Cerebellar cortex (tissue), 1 donor: ENCODE results near the gene SH2D1B.
A peak's percentile ranks its signal among the peaks of the same experiment; 100 is the strongest.
"Not testable (repeated sequence)": the region's sequence is repeated elsewhere in the genome, so short reads cannot be mapped to it uniquely, and the experiment has no call there.

Experiments
- DNase-seq: peaks from one replicate; pipeline ENCODE4 v3.0.0-alpha.2; 2015; ENCODE audit warnings: low spot score

Gene SH2D1B

DNA sequence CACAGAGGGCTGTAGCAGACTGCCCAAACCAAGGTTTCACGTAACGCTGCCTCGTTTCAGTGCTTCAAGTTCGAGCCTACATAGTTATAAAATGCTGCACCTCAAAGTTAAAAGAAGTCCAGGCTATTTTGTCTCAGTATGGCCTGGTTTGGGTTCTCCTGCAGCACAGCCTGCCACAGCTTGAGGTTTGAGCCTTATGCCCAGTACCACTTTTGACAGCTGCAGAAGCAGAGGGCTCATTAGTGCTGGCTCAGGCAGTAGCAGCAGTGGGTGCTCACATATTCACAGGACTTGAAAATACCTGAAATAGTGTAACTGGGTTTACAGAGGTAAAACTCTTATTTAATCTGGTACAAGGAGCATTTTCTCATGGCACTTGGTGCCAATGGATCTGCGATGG, 50.6 kb downstream of the SH2D1B start:
- DNase-seq = peak; percentile 14

DNA sequence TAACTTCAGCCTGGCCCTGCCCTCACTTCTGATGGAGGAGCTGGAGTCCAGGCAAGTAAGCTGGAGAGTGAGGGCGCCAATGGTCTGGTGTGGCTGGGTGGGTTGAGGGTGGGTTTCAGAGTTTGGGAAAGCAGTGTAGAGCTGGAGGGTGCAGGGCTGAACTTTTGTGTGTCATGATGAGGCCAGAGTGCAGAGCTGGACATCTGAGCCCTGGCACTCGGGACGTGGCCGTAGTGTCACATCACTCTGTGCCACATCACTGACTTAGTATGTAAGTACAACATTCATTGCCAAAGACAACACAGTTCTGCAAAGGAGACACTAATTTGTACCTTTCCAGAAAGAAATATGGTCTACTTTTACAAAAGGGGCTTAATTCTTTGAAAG, 51.1 kb downstream of the SH2D1B start:
- no peak for DNase-seq

DNA sequence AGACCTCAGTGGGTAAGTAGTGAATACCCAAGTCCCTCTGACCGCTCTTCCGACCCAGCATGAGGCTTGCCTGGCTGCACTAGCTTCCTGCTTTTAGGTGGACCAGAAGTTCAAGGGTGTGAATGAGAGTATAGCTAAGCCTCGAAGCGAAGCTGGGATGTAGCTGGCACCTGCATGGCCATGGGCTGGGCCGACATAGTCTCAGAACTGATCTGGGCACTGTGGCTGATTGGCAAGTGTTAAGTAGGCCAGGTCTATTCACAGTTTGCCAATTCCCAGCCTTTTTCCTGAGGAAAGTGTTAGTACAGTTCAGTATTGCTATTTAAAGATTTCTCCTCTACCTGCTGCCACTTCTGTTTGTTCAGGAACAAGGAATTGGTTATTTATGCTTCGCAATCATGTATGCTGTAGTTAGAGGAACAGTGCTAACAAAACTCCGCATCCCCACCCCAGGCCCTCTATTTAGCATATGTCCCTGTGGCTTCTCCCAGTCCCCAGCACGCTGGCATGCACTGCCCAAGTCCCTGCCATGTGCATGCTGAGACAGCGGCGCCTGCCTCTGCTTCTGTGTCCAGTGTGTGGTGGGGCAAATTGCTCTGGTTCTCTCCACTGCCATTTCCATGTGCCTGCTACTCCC, 51.6 kb downstream of the SH2D1B start:
- DNase-seq = peak; percentile 10

DNA sequence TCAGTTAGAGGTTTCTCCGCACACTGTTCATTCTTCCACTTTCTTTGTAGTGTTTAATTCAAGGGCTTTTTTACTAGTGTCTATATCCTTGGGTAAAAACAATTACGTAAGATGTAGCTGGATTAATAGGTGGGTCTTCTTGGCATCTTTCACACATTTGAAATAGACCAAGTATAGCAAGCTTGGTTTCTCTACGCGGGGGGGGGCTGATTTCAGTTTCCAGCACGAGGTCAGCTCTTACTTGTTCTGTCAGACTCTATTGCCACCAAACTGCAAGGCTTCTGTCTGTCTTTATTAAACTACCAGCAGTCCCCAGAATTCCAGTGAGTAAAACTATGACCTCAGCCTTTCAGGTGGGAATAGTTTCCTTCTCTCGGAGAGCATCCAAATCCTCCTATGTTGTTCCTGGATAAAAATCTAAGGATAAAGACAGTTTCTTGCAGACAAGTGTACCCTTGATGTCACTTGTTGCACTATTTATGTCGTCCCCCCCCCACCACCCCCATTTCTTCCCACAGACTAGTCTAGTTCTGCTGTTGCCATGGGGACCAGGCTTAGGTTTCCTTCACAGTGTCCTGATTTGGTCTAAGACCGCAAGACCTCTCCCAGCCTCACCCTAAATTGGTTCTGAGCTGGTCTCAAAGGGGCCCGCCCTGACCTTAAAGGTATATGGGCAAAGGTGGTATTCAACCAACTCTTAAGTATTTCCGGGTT, 52.3 kb downstream of the SH2D1B start:
- DNase-seq = no peak

DNA sequence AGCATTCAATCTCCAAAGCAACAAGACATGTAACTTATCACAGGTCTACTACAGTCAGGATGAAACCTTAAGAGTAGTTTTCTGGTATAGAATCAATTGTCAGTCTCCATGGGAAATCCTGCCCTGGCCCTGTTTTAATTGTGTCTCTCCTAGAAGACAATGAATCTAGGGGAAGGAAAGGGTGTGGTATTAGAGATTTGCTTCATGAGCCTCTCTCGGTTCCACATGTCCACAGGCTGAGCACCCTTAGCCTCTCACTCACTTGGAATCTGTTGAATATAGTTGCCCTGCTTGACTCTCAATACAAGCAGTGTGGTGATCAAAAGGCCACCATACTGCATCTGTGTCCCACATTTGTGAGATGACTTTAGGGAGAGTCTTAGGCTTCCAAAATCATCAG, 53.0 kb downstream of the SH2D1B start:
- no peak for DNase-seq

DNA sequence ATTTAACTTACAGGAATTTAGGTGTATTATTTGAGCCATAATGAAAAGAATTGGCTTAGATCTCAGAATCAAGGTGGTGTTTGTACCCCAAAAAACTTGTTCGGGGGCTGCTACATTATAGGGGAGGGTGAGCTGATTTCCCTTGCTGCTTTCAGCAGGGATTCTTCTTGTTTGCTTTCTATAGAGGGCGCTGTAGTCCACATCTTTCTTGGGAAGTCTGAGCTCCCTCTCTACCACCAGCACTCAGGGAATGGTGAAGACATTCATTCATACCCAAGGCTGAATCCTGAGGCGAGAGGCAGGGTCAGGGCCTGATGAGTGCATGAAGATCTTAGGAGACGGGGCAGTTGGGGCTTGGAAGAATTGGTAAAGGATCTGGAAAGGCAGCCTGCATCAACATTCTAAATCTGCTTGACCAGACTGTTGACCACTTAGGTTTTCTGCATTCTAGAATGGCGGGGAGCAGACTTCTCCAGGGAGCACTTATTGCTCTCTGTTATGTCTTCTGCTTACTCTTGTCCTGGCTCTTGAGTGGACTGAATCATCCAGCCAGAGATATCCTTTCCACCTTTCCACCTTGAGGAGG, 54.2 kb downstream of the SH2D1B start:
- peak; percentile 16 for DNase-seq

DNA sequence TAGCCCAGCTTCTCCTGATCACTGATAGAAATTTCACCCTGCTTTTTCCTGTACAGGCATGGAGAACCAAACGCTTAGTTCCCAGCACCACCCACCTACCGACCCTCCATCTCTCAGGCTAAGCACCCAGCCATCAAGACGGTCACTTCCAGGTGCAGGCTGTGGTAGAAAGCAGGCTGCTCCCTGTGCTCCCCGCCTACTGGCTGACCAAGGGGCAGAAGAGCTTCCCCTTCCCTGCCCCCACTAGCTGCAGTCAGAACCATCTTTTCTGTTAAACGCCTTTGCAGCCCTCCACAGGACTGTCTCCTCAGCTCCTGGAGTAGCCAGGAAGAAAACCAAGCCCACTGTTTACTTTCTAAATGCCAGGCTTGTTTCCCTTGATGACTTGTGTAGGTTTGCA, 58.2 kb downstream of the SH2D1B start:
- no peak for DNase-seq

DNA sequence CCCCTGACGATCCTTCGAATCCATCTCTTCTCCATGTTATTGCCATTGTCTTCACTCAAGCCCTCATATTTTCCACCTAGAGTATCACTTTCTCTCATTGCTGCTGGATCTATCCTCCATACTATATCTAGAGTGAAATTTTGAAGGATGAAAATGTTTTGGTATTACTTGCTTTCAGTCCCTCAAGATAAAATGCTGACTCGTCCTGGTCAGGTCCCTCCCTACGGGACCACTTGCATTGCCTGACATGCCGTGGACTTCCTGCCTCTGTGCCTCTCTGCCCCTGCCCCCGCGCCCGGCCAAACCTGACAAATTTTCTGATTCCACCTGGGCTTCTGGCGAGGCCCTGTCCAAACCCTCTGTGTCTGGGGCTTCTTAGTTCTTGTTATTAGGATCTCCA, 58.9 kb downstream of the SH2D1B start:
- no peak for DNase-seq

DNA sequence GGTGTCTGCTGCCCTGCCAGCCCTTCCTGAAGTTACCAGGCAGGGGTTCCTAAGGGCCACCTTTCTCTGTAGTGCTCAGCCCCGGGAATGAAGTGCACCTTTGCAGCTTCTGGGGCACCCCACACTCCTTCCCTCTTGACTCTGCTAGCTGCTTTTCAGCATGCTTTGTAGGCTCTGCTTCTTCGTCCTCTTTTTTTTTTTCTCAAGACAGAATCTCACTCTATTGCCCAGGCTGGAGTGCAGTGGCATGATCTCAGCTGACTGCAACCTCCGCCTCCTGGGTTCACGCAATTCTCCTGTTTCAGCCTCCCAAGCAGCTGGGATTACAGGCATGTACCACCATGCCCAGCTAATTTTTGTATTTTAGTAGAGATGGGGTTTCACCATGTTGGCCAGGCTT, 60.1 kb downstream of the SH2D1B start:
- DNase-seq = not testable (repeated sequence)

DNA sequence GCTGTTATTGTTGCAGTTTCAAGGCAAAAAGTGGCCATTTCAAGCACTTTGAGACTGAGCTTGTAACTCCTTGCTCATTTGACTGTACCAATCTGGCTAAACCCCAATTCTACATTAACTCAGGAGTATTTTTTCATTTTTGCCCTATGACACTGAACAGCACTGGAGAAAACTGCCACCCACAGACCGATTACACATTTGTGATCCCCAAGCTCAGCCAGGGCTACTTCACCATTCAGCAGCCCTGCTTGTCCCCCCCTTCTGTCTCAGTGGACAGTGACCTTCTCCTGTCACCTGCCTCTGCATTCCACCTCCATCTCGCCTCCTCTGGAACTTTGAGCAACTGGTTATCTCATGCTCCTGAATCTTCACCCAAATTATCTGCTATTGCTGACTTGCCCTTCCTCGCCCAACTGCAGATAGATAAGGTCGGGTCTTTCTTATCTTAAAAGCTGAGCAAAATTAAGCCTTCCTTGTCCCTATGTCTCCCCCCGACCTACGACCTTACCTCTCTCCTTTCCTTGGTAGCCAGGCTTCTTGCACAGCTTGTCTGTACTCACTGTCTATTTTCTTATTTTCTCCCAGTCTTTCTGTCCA, 60.6 kb downstream of the SH2D1B start:
- DNase-seq = no peak

DNA sequence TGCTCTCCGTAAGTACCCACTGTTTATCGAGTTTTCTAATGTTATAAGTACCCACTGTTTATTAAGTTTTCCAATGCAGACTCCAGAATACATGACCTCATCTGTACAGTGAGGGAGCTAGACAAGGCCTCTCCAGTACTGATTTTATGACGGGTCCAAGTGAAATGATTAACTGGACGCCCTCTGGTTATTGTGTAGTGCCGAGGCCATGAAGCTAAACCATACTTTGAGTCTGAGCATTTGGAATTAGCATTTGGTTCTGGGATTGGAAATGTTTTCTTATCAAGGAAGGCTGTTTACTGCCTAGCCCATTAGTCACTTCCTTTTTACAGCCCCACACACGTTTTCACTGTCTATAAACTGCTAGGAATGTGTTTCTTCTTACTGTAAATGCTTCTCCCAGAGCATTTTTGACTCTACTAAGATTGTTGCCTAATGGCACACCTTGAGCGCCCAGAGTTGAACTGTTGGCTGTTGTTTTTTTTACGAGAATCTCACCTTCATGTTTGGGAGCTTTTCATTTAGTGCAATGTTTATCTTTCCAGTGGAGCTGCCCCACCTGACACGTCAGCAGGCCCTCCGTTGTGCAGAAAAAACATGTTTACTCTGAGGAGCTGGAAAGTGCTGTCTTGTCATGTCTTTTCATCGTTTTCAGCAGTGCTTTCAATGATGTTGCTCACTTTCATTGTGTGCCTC, 62.2 kb downstream of the SH2D1B start:
- DNase-seq = no peak

DNA sequence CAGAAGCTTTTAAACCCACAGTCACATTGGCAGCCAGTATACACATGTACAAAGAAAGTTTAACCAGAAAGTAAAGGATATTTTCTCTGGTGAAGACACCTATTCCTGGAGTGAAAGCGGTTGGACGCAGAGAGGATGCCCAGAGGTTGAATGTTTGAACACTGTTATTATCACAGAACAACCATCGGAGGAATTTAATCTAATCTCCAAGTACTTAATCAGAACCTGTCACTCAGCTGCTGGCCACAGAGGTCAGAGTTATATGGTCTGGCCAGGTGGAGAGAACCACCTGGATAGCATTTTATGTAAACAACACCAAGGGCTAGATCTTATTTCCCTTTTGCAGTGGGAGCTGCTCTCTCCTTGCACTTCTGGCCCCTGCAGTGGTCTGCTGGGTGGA, 64.7 kb downstream of the SH2D1B start:
- no peak for DNase-seq
